Pons (tissue), 1 donor: ENCODE measurements around the gene KLRG1.

ENCODE experiments used
- DNase-seq: peaks from one replicate; pipeline ENCODE4 v3.0.0-alpha.2; 2016; ENCODE audit warnings: low spot score

The KLRG1 gene

GRCh38 chr12:8989413-8989812 lies at the start of gene KLRG1:
Gene KLRG1 (plus strand): TSS chr12:8989546. CDS start chr12:8989636, 90 bp downstream.
- no peak for DNase-seq

- DNase-seq, result no peak
Measured at GRCh38 chr12:8941691-8942478, 47.5 kb upstream of the KLRG1 start.

GRCh38 chr12:8943565-8944186 lies 45.7 kb upstream of the KLRG1 start:
- no peak for DNase-seq

GRCh38 chr12:8946733-8947132 lies 42.6 kb upstream of the KLRG1 start:
- DNase-seq, result no peak

GRCh38 chr12:8947737-8948136 lies 41.6 kb upstream of the KLRG1 start:
- DNase-seq, result no peak

GRCh38 chr12:8948701-8949341 lies 40.5 kb upstream of the KLRG1 start:
- peak; percentile 45 for DNase-seq

- peak; percentile 99 for DNase-seq
Measured at GRCh38 chr12:8949342-8950220, 39.8 kb upstream of the KLRG1 start, which contains the start of gene M6PR. Gene M6PR (minus strand): TSS chr12:8949645. CDS start chr12:8946404, 3,241 bp downstream.

GRCh38 chr12:8950221-8950527 lies 39.2 kb upstream of the KLRG1 start:
- DNase-seq, result no peak

- DNase-seq, result no peak
Measured at GRCh38 chr12:8950702-8951478, 38.5 kb upstream of the KLRG1 start.

GRCh38 chr12:8951744-8952143 lies 37.6 kb upstream of the KLRG1 start:
- no peak for DNase-seq

- no peak for DNase-seq
Measured at GRCh38 chr12:8953773-8954402, 35.5 kb upstream of the KLRG1 start.

- DNase-seq, result no peak
Measured at GRCh38 chr12:8956073-8956472, 33.3 kb upstream of the KLRG1 start.

GRCh38 chr12:8956772-8957171 lies 32.6 kb upstream of the KLRG1 start:
- no peak for DNase-seq

- no peak for DNase-seq
Measured at GRCh38 chr12:8957561-8957960, 31.8 kb upstream of the KLRG1 start.

- DNase-seq, result no peak
Measured at GRCh38 chr12:8958066-8958465, 31.3 kb upstream of the KLRG1 start.

GRCh38 chr12:8960176-8960575 lies 29.2 kb upstream of the KLRG1 start:
- no peak for DNase-seq

GRCh38 chr12:8968761-8969160 lies 20.6 kb upstream of the KLRG1 start:
- no peak for DNase-seq

GRCh38 chr12:8969861-8970411 lies 19.4 kb upstream of the KLRG1 start:
- DNase-seq, result no peak

GRCh38 chr12:8970432-8970831 lies 18.9 kb upstream of the KLRG1 start:
- DNase-seq, result no peak

GRCh38 chr12:8980137-8980536 lies 9.2 kb upstream of the KLRG1 start:
- DNase-seq, result no peak
